ENCODE results near the gene UQCRFS1. TPM values are rescaled to one million over a fixed set of nuclear protein-coding genes. Genes with fewer than 3 reads are reported as not detected.

Gene UQCRFS1
- 25.4 and 25.6 TPM in 2 replicates for total RNA-seq
- long read RNA-seq, transcript UQCRFS1-201 (2 exons, 3,475 nt) = major isoform, 282 of 282 reads
- long read RNA-seq, partial matches to known transcripts = 0 of 282 reads
- long read RNA-seq, other reads (novel, unspliced or antisense) = 0 of 282 reads

- Mint-ChIP-seq H3K4me1 (ENCODE audit: unreplicated experiment) (peaks cover 30% of the 10 kb centered on the region), H3K4me3 (ENCODE audit: unreplicated experiment) (peak within 1 kb of the TSS; percentile 85), H3K27ac (ENCODE audit: unreplicated experiment) (peak within 1 kb of the TSS; percentile 97), H3K27me3 (ENCODE audit: unreplicated experiment) (peaks cover 12% of the 10 kb centered on the region), H3K36me3 (ENCODE audit: unreplicated experiment) (peaks cover 8% of the 10 kb centered on the region), H3K9me3 (ENCODE audit: unreplicated experiment) (peaks cover 4% of the 10 kb centered on the region)
- TF ChIP-seq, protein P1, sequence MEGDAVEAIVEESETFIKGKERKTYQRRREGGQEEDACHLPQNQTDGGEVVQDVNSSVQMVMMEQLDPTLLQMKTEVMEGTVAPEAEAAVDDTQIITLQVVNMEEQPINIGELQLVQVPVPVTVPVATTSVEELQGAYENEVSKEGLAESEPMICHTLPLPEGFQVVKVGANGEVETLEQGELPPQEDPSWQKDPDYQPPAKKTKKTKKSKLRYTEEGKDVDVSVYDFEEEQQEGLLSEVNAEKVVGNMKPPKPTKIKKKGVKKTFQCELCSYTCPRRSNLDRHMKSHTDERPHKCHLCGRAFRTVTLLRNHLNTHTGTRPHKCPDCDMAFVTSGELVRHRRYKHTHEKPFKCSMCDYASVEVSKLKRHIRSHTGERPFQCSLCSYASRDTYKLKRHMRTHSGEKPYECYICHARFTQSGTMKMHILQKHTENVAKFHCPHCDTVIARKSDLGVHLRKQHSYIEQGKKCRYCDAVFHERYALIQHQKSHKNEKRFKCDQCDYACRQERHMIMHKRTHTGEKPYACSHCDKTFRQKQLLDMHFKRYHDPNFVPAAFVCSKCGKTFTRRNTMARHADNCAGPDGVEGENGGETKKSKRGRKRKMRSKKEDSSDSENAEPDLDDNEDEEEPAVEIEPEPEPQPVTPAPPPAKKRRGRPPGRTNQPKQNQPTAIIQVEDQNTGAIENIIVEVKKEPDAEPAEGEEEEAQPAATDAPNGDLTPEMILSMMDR (IDR thresholded peaks at IDR 0.05) = no peak
- peak; percentile 99 for DNase-seq (ENCODE audit: extremely low spot score, unreplicated experiment)
These were observed at the start of gene UQCRFS1 for GRCh38 chr19:29212648-29213573. Gene UQCRFS1 (minus strand): TSS chr19:29213151. CDS start chr19:29213118, 33 bp downstream.

- no peak for DNase-seq (ENCODE audit: extremely low spot score, unreplicated experiment)
- no peaks in the 10 kb centered on the region for H3K4me1 Mint-ChIP-seq (ENCODE audit: unreplicated experiment)
- H3K27me3 Mint-ChIP-seq (ENCODE audit: unreplicated experiment) = no peaks in the 10 kb centered on the region
- H3K36me3 Mint-ChIP-seq (ENCODE audit: unreplicated experiment) = no peaks in the 10 kb centered on the region
- no peak overlapping the region for H3K4me3 Mint-ChIP-seq (ENCODE audit: unreplicated experiment)
- no peak overlapping the region for H3K27ac Mint-ChIP-seq (ENCODE audit: unreplicated experiment)
- no peaks in the 10 kb centered on the region for H3K9me3 Mint-ChIP-seq (ENCODE audit: unreplicated experiment)
- TF ChIP-seq, protein P1 (IDR thresholded peaks at IDR 0.05) = no peak
These were observed 49.1 kb upstream of the UQCRFS1 start for GRCh38 chr19:29262085-29262484.

DNA sequence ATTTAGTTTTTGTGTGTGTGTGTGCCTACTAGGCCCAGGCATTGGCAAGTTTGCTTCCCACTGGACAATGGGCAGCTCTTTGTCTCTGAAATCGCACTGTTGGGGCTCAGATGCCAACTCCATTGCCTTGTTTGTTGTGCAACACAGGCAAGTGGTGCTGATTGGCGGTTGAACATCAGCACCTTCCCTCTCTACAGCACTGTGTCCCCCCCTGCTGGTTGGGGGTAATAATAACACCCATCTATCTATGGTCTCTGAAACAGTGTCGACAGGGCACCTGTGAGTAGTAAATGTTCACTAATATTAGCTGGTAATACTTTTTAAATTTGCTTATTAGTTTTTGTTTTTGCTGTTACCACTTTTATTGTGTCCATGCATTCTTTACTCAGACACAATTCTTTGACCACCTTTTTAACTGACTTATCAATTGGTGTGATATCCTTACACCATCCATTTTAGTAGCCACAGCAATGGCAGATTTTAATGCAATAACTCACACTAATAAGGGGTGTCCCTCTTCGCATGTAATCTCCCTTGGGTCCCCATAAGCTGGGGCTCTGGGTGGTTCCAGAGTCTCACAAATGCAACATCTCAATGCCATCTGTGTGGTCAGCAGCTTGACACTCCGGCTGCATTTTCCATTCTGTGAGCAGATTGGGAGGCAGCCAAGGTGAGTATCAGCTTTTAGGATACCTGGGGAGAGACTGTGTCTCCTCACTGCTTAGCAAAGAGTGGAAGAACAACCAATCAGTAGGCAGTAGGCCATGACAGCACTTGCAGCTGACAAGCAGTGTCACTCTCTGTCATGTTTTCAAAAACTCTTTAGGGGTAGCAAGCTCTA is 47.7 kb upstream of the UQCRFS1 start:
- no peak for DNase-seq (ENCODE audit: extremely low spot score, unreplicated experiment)
- Mint-ChIP-seq H3K27ac (ENCODE audit: unreplicated experiment) (no peak overlapping the region), H3K4me1 (ENCODE audit: unreplicated experiment) (no peaks in the 10 kb centered on the region), H3K36me3 (ENCODE audit: unreplicated experiment) (no peaks in the 10 kb centered on the region), H3K4me3 (ENCODE audit: unreplicated experiment) (no peak overlapping the region), H3K27me3 (ENCODE audit: unreplicated experiment) (no peaks in the 10 kb centered on the region), H3K9me3 (ENCODE audit: unreplicated experiment) (no peaks in the 10 kb centered on the region)
- TF ChIP-seq, protein P1 (IDR thresholded peaks at IDR 0.05) = peak; percentile 51

- Mint-ChIP-seq H3K4me3 (ENCODE audit: unreplicated experiment) (no peak overlapping the region), H3K27me3 (ENCODE audit: unreplicated experiment) (no peaks in the 10 kb centered on the region), H3K4me1 (ENCODE audit: unreplicated experiment) (no peaks in the 10 kb centered on the region), H3K36me3 (ENCODE audit: unreplicated experiment) (no peaks in the 10 kb centered on the region), H3K27ac (ENCODE audit: unreplicated experiment) (no peak overlapping the region), H3K9me3 (ENCODE audit: unreplicated experiment) (no peaks in the 10 kb centered on the region)
- TF ChIP-seq, protein P1 (IDR thresholded peaks at IDR 0.05) = no peak
- no peak for DNase-seq (ENCODE audit: extremely low spot score, unreplicated experiment)
These were observed 46.9 kb upstream of the UQCRFS1 start for GRCh38 chr19:29259867-29260281.
